Measurements from ENCODE around the gene ELOVL2. TPM values are rescaled to one million over a fixed set of nuclear protein-coding genes. Genes with fewer than 3 reads are reported as not detected.

ELOVL2 gene
- total RNA-seq, 1 donor from 2014 or later = not detected

- Mint-ChIP-seq H3K4me1 (peaks cover 14% of the 10 kb centered on the region), H3K27ac (no peak overlapping the region), H3K36me3 (ENCODE audit: low read depth) (no peaks in the 10 kb centered on the region), H3K9me3 (no peaks in the 10 kb centered on the region), H3K4me3 (no peak overlapping the region), H3K27me3 (peaks cover 37% of the 10 kb centered on the region)
- POLR2A ChIA-PET = no interaction called here
- TF ChIP-seq CTCF (IDR thresholded peaks at IDR 0.05) = no peak
- DNase-seq (no peak), ATAC-seq (ENCODE audit: low read depth) (no peak)
- CTCF ChIA-PET = no interaction called here
- intact Hi-C loops (cut with micrococcal nuclease) = loop anchor here (5.0 kb wide), 1 partner anchor 138 kb away; no protein-coding TSS in a partner anchor
Observed at GRCh38 chr6:11040134-11040533, 4.0 kb downstream of the ELOVL2 start.

- Mint-ChIP-seq H3K4me1 (peaks cover 9% of the 10 kb centered on the region), H3K27me3 (peaks cover 34% of the 10 kb centered on the region), H3K9me3 (no peaks in the 10 kb centered on the region), H3K4me3 (no peak overlapping the region), H3K36me3 (ENCODE audit: low read depth) (no peaks in the 10 kb centered on the region), H3K27ac (no peak overlapping the region)
- intact Hi-C loops (cut with micrococcal nuclease) = no loop called here
- ChIA-PET POLR2A (no interaction called here), CTCF (no interaction called here)
- DNase-seq (no peak), ATAC-seq (ENCODE audit: low read depth) (no peak)
- no peak for TF ChIP-seq CTCF (IDR thresholded peaks at IDR 0.05)
Observed at GRCh38 chr6:11039040-11039439, 5.1 kb downstream of the ELOVL2 start.

GRCh38 chr6:11036977-11037430 is 7.1 kb downstream of the ELOVL2 start:
- Mint-ChIP-seq H3K4me3 (no peak overlapping the region), H3K4me1 (no peaks in the 10 kb centered on the region), H3K27me3 (peaks cover 33% of the 10 kb centered on the region), H3K9me3 (no peaks in the 10 kb centered on the region), H3K36me3 (ENCODE audit: low read depth) (no peaks in the 10 kb centered on the region), H3K27ac (no peak overlapping the region)
- POLR2A ChIA-PET = no interaction called here
- intact Hi-C loops (cut with micrococcal nuclease) = no loop called here
- DNase-seq (no peak), ATAC-seq (ENCODE audit: low read depth) (no peak)
- no peak for TF ChIP-seq CTCF (IDR thresholded peaks at IDR 0.05)
- CTCF ChIA-PET = no interaction called here

- H3K4me1 Mint-ChIP-seq = no peaks in the 10 kb centered on the region
- H3K27me3 Mint-ChIP-seq = peaks cover 39% of the 10 kb centered on the region
- H3K4me3 Mint-ChIP-seq = no peak overlapping the region
- ATAC-seq (ENCODE audit: low read depth) = no peak
- POLR2A ChIA-PET = no interaction called here
- H3K9me3 Mint-ChIP-seq = no peaks in the 10 kb centered on the region
- no peak for TF ChIP-seq CTCF (IDR thresholded peaks at IDR 0.05)
- intact Hi-C loops (cut with micrococcal nuclease) = no loop called here
- H3K27ac Mint-ChIP-seq = no peak overlapping the region
- DNase-seq = no peak
- CTCF ChIA-PET = no interaction called here
- no peaks in the 10 kb centered on the region for H3K36me3 Mint-ChIP-seq (ENCODE audit: low read depth)
Observed at GRCh38 chr6:11036351-11036740, 7.8 kb downstream of the ELOVL2 start.

- DNase-seq (no peak), ATAC-seq (ENCODE audit: low read depth) (no peak)
- TF ChIP-seq CTCF (IDR thresholded peaks at IDR 0.05) = no peak
- intact Hi-C loops (cut with micrococcal nuclease) = no loop called here
- CTCF ChIA-PET = no interaction called here
- POLR2A ChIA-PET = no interaction called here
- H3K4me1 Mint-ChIP-seq = no peaks in the 10 kb centered on the region
- no peak overlapping the region for H3K4me3 Mint-ChIP-seq
- peaks cover 38% of the 10 kb centered on the region for H3K27me3 Mint-ChIP-seq
- no peaks in the 10 kb centered on the region for H3K36me3 Mint-ChIP-seq (ENCODE audit: low read depth)
- H3K27ac Mint-ChIP-seq = no peak overlapping the region
- H3K9me3 Mint-ChIP-seq = no peaks in the 10 kb centered on the region
Observed at GRCh38 chr6:11035616-11036350, 8.3 kb downstream of the ELOVL2 start.

Data from activated B cell treated with CpG ODN at 0.5 μM for 24 hours (primary cell).